SU-DHL-6 (cell line): ENCODE data around the gene TRPV2.

Experiments used
- H2AFZ ChIP-seq: fragments of 200-600 bp; sonication (generic); 2 replicates; pipeline ENCODE4 v1.6.1; 2014; ENCODE audit warnings: low read depth, mild to moderate bottlenecking, moderate library complexity, mixed read lengths, antibody characterized with exemption, low read length; ENCODE audit not compliant: severe bottlenecking
- H3F3A ChIP-seq: fragments of 200-600 bp; shearing (Covaris generic); 2 replicates; pipeline ENCODE4 v1.6.0; 2016; ENCODE audit warnings: antibody characterized with exemption, mild to moderate bottlenecking; ENCODE audit not compliant: insufficient read depth
- H3K27ac ChIP-seq: fragments of 200-600 bp; sonication (generic); 2 replicates; pipeline ENCODE4 v1.5.1; 2016; ENCODE audit warnings: low read depth, mild to moderate bottlenecking, low read length, moderate library complexity, mixed read lengths
- H3K27me3 ChIP-seq: fragments of 200-600 bp; sonication (generic), shearing (Covaris generic); 2 replicates; pipeline ENCODE4 v1.6.0; 2014; ENCODE audit warnings: mild to moderate bottlenecking, low read length
- H3K36me3 ChIP-seq: fragments of 200-600 bp; sonication (generic); 2 replicates; pipeline ENCODE4 v1.6.1; 2014; ENCODE audit warnings: mild to moderate bottlenecking, low read length, mixed read lengths
- H3K4me2 ChIP-seq: fragments of 300-600, 200-600 bp; shearing (Covaris generic), sonication (generic); 2 replicates; pipeline ENCODE4 v1.6.0; 2014; ENCODE audit warnings: low read length, low read depth, mild to moderate bottlenecking; ENCODE audit not compliant: poor library complexity, severe bottlenecking
- H3K4me3 ChIP-seq: fragments of 200-600 bp; sonication (generic); 2 replicates; pipeline ENCODE4 v1.5.1; 2014; ENCODE audit warnings: antibody characterized with exemption, low read length, mild to moderate bottlenecking, mixed read lengths; ENCODE audit not compliant: insufficient read depth, poor library complexity, severe bottlenecking
- H3K79me2 ChIP-seq: fragments of 200-600 bp; sonication (generic); 2 replicates; pipeline ENCODE4 v1.6.1; 2014; ENCODE audit warnings: mild to moderate bottlenecking, low read length, moderate library complexity; ENCODE audit not compliant: insufficient read depth
- H3K9ac ChIP-seq: fragments of 200-600 bp; sonication (generic); 2 replicates; pipeline ENCODE4 v1.7.0; 2014; ENCODE audit warnings: mild to moderate bottlenecking, low read length
- H3K9me2 ChIP-seq: fragments of 200-600 bp; sonication (generic); replicated peaks from 2 replicates; pipeline ENCODE4 v1.6.1; 2014; ENCODE audit warnings: low read length; ENCODE audit not compliant: insufficient read depth
- H3K9me3 ChIP-seq: fragments of 200-600 bp; sonication (generic); 2 replicates; pipeline ENCODE4 v1.6.1; 2014; ENCODE audit warnings: low read length, mixed read lengths; ENCODE audit not compliant: insufficient read depth
- H4K20me1 ChIP-seq: fragments of 200-600 bp; sonication (generic); 2 replicates; pipeline ENCODE4 v1.6.1; 2014; ENCODE audit warnings: low read depth, mild to moderate bottlenecking, antibody characterized with exemption, low read length, moderate library complexity, mixed read lengths
- CTCF ChIP-seq: fragments of 200-600 bp; sonication (generic); IDR thresholded peaks from one replicate; pipeline ENCODE4 v1.5.1; 2017; ENCODE audit warnings: antibody characterized with exemption, mild to moderate bottlenecking, low read length, moderate library complexity; ENCODE audit not compliant: insufficient read depth, poor library complexity, severe bottlenecking
- EZH2phosphoT487 ChIP-seq: fragments of 200-600 bp; sonication (generic), shearing (Covaris generic); conservative IDR thresholded peaks from 2 replicates; pipeline ENCODE4 v1.6.1; 2018; ENCODE audit warnings: mild to moderate bottlenecking, antibody characterized with exemption, low read length, moderate library complexity, mixed read lengths

The TRPV2 gene

DNA sequence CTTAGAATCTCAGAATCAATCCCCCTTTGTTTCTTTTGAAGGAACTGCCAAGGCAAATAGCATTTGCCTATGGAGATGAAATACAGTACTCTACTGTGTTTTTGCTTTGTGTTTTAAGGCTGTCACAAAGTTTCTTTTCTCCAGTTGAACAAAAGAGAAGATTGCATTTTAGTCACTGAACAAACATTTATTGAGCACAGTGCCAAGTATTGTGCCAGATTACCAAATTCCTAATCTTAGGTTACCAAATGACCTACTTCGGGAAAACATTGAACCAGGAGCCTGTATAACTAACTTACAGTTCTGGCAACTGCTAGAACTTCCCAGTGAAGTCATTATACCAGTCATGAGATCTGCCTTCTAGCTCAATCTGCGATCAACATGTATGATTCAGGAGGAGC, 37.4 kb upstream of the TRPV2 start:
- no peaks in the 10 kb centered on the region for H3K36me3 ChIP-seq
- H3K4me2 ChIP-seq = no peak overlapping the region
- H3K79me2 ChIP-seq = peaks cover 9% of the 10 kb centered on the region
- H3K9ac ChIP-seq = no peak overlapping the region
- H3K27me3 ChIP-seq = no peaks in the 10 kb centered on the region
- TF ChIP-seq CTCF (no peak), EZH2phosphoT487 (no peak)
- no peaks in the 10 kb centered on the region for H4K20me1 ChIP-seq
- H3K9me3 ChIP-seq = no peaks in the 10 kb centered on the region
- H3K9me2 ChIP-seq = no peaks in the 10 kb centered on the region
- H3F3A ChIP-seq = 0 out of 2 replicates have a peak, but pooled peaks cover 4% of the 10 kb centered on the region
- H3K27ac ChIP-seq = no peak overlapping the region
- no peak overlapping the region for H3K4me3 ChIP-seq
- no peak overlapping the region for H2AFZ ChIP-seq

GRCh38 chr17:16378636-16379282, 36.6 kb upstream of the TRPV2 start:
- Histone ChIP-seq H2AFZ (no peak overlapping the region), H3K9ac (no peak overlapping the region)

GRCh38 chr17:16379654-16380053, 35.7 kb upstream of the TRPV2 start:
- no peak overlapping the region for H3K4me2 ChIP-seq
- H3K9me2 ChIP-seq = no peaks in the 10 kb centered on the region
- no peak overlapping the region for H2AFZ ChIP-seq
- H4K20me1 ChIP-seq = no peaks in the 10 kb centered on the region
- no peaks in the 10 kb centered on the region for H3K36me3 ChIP-seq
- peaks cover 17% of the 10 kb centered on the region for H3F3A ChIP-seq
- no peaks in the 10 kb centered on the region for H3K27me3 ChIP-seq
- H3K4me3 ChIP-seq = no peak overlapping the region
- TF ChIP-seq EZH2phosphoT487 (no peak), CTCF (no peak)
- H3K9ac ChIP-seq = no peak overlapping the region
- H3K9me3 ChIP-seq = no peaks in the 10 kb centered on the region
- H3K79me2 ChIP-seq = peaks cover 9% of the 10 kb centered on the region
- no peak overlapping the region for H3K27ac ChIP-seq

More at GRCh38 chr17:16378636-16379282, 36.6 kb upstream of the TRPV2 start:
- TF ChIP-seq EZH2phosphoT487 (no peak), CTCF (no peak)
- Histone ChIP-seq H3F3A (peaks cover 8% of the 10 kb centered on the region), H3K36me3 (no peaks in the 10 kb centered on the region), H3K79me2 (peaks cover 9% of the 10 kb centered on the region), H4K20me1 (no peaks in the 10 kb centered on the region), H3K9me3 (no peaks in the 10 kb centered on the region), H3K4me2 (no peak overlapping the region), H3K4me3 (no peak overlapping the region), H3K27me3 (no peaks in the 10 kb centered on the region), H3K9me2 (no peaks in the 10 kb centered on the region), H3K27ac (no peak overlapping the region)
